ENCODE measurements around the gene TRIML2.

- TF ChIP-seq CTCF (IDR thresholded peaks at IDR 0.05 in 2 of 3, conservative IDR thresholded peaks at IDR 0.05 in 1 of 3; ENCODE audit: control insufficient read depth in 2 of 3, extremely low read depth in 1 of 3, insufficient read depth in 1 of 3, low read depth in 3 of 3, low read length in 3 of 3) (no peak), ZNF217 (IDR thresholded peaks at IDR 0.05) (no peak), POLR2A (IDR thresholded peaks at IDR 0.05; ENCODE audit: low read depth, low read length) (no peak), ESRRA (IDR thresholded peaks at IDR 0.05; ENCODE audit: low read length) (no peak), FOS (IDR thresholded peaks at IDR 0.05; ENCODE audit: borderline replicate concordance, extremely low read depth, insufficient read length) (no peak), LARP7 (IDR thresholded peaks at IDR 0.05) (no peak), SPI1 (IDR thresholded peaks at IDR 0.05; ENCODE audit: borderline replicate concordance, insufficient read depth, low read depth, low read length) (no peak), NFIC (IDR thresholded peaks at IDR 0.05; ENCODE audit: low read depth, low read length) (no peak), RFX5 (IDR thresholded peaks at IDR 0.05; ENCODE audit: low read depth, low read length) (no peak), RAD21 (IDR thresholded peaks at IDR 0.05; ENCODE audit: insufficient read depth, low read depth, low read length) (no peak), DPF2 (IDR thresholded peaks at IDR 0.05) (no peak), SP1 (IDR thresholded peaks at IDR 0.05; ENCODE audit: low read depth, low read length) (no peak), SIN3A (IDR thresholded peaks at IDR 0.05; ENCODE audit: low read depth, low read length) (no peak)
These were observed 16.6 kb downstream of the TRIML2 start for GRCh38 chr4:188092824-188093223.

Measured in GM12878 (cell line).